PFSK-1 (cell line): Measurements from ENCODE around the gene KCNA4.

Experiments used
- POLR2AphosphoS5 ChIP-seq: IDR thresholded peaks from 2 replicates; pipeline ENCODE4 v1.6.1; 2012; ENCODE audit warnings: low read depth, mild to moderate bottlenecking, control low read depth, low read length, moderate library complexity
- REST ChIP-seq, 2 experiments: IDR thresholded peaks; 2 replicates each; pipeline versions ENCODE4 v1.6.1 to v1.8.0; 2011 to 2012; ENCODE audit warnings: low read depth in 2 of 2, low read length in 2 of 2, control low read depth in 1 of 2, inconsistent platforms in 1 of 2, mild to moderate bottlenecking in 1 of 2, moderate library complexity in 1 of 2; ENCODE audit not compliant: insufficient read depth in 1 of 2
- SIN3A ChIP-seq: IDR thresholded peaks from 2 replicates; pipeline ENCODE4 v1.6.1; 2012; ENCODE audit warnings: mild to moderate bottlenecking, low read length, moderate library complexity, borderline replicate concordance; ENCODE audit not compliant: insufficient read depth

GRCh38 chr11:29989174-29989970 is 27.5 kb downstream of the KCNA4 start:
- TF ChIP-seq REST (IDR thresholded peaks at IDR 0.05; ENCODE audit: insufficient read depth in 1 of 2, low read depth in 2 of 2, low read length in 2 of 2): no peak
- no peak for TF ChIP-seq POLR2AphosphoS5
- TF ChIP-seq SIN3A: no peak
